ENCODE measurements around the gene KRTAP15-1.
A peak's percentile ranks its signal among the peaks of the same experiment; 100 is the strongest.

KRTAP15-1 gene, protein sequence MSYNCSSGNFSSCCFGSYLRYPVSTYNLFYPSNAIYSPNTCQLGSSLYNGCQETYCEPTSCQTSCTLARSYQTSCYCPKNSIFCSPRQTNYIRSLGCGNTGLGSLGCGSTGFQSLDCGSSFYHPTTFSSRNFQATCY

DNA sequence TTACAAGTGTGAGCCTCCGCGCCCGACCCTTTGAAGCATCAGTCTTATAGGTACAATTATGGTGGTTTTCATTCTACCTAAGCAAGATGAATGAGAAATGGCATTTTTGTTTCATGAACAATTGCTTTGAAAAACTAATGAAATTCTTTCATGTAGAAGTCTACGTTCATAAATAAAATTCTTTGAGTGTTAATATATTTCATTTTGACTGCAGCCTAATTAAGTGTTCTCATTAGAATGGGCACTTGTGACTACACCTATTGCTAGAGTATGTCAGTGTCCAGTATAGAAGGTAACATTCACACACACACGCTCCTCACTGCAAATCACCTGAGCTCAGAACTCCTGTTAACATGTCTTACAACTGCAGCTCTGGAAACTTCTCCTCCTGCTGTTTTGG is at the start of gene KRTAP15-1:
KRTAP15-1 (plus strand) TSS at position 301 of the 400 bp plus-strand sequence; CDS start at position 354, 53 bp downstream.
- no peak for DNase-seq (ENCODE audit: low spot score)

DNA sequence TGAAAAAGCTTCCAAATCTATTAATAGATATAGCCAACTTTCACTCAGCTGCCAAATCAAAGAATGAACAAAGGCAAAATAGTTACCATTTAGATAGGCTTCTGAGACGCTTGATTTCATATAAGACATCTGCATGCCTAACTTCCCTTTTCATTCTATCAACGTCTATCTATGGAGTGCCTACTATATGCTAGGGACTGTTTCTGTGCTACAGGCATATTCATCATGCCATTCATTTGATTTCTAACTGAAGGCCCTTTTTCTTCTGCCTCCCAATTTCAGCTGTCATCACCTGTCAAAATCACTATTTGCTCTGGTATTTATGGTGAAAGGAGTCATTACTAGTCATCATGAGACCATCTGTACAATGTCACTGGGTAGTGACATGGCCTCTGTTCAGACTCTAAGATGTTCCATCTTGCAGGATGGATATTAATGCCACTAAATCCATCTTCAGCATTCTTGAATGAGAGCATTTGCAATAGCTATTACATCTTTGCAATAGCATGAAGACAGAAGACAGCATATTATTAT is 48.5 kb upstream of the KRTAP15-1 start:
- no peak for DNase-seq (ENCODE audit: low spot score)

DNA sequence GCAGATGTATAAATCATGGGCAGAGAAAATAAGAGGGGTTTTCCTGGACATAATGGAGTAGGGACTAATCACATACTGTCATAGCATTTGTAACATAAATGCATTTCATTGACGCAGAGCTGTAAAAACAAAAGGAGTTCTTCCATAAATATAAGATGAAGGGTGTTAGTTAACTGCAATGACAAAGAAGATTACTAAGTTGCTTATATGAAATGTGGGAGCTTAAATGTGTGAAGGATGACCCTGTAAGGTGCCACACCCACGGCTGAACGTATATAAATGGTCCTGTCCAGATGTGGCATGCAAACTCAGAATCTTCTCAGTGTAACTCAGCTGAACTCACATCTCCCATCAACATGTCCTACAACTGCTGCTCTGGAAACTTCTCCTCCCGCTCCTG is 44.3 kb upstream of the KRTAP15-1 start, which contains the start of gene KRTAP13-1:
KRTAP13-1 (plus strand) TSS at position 301 of the 400 bp plus-strand sequence; CDS start at position 357, 56 bp downstream.
- no peak for DNase-seq (ENCODE audit: low spot score)

DNA sequence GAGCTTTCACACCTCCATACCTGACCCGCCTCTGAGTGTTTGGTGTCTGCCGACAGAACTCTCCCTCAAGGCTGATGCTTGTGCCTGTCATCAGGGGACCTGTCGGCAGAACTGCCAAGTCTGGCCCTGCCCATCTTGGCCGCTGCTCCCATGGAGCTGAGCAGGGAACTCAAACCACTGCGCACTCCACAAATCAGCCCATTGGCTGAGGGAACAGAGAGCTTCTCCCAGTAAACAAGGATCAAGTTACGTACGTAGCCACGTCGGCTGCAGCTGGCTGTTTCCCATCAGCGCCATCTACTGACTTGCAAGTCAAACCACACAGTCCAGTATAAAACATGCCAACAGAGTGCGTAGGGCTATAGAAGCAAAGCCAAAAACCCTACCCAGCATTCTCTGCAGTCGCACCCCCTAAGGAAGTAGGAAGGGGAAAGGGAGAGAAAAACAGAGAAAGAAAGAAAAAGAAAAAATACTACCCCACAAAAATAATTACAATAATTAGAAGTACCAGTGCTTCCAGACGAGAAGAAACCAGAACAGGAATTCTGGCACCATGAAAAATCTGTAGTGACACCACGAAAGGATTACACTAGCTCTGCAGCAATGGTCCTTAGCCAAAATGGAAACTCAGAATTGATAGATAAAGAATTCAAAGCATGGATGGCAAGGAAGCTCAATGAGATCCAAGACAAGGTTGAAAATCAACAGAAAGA is 31.1 kb upstream of the KRTAP15-1 start:
- peak; percentile 5 for DNase-seq (ENCODE audit: low spot score)

DNA sequence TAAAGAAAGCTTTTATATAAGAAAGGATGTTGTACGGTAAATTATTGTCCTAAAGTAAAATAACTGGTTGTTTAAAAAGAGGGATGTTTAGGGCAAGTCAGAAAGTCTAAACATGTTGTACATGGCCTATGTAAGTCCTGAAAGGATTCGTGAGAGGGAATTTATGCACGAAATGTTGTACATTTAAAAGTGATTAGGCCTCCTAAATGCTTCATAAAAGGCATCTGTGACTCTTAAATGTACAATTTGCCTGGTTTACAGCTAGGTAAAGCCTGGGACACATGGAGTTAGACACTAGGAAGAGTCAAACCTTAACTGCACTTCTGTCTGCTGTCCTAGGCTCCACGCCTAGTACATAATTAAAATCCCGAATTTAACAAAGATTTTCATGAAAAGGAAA is 24.1 kb upstream of the KRTAP15-1 start:
- DNase-seq (ENCODE audit: low spot score): no peak

DNA sequence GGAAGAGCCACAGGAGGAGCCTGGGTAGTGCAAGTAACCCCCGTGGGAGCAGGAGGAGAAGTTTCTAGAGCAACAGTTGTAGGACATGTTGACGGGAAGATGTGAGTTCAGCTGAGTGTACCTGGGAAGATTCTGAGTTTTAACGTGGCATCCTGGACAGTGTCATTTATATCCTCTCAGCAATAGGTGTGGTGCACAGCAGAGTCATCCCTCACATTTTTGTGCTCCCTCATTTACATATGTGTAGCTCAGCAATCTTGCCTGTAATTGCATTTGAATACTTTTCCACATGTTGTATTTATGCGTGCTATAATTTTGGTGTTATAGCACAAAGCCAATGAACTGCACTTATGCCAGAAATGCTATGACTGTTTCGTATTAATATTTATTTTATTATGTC is 14.2 kb upstream of the KRTAP15-1 start, which contains the start of gene KRTAP13-3:
KRTAP13-3 (minus strand) TSS at position 101 of the 400 bp plus-strand sequence; CDS start at position 87, 14 bp downstream.
- DNase-seq (ENCODE audit: low spot score): no peak

DNA sequence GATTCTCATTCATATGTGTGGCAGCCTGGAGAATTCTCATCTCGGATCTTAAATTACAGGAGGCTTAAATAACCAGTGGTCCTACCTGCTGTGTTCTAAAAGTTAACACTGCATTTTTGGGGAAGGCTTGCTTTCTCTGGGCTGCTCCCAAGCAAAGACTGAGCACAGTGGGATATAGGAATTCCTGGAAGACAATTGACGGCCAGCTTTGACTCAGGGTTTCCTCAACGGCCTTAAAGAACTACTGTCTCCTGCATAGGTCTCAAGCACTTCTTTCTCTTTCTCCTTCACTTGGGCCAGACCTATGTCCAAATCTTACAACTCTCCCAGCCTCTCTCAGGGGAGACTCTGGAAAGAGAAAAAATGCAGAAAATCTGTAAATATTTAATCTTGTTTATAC is 13.3 kb upstream of the KRTAP15-1 start:
- no peak for DNase-seq (ENCODE audit: low spot score)

DNA sequence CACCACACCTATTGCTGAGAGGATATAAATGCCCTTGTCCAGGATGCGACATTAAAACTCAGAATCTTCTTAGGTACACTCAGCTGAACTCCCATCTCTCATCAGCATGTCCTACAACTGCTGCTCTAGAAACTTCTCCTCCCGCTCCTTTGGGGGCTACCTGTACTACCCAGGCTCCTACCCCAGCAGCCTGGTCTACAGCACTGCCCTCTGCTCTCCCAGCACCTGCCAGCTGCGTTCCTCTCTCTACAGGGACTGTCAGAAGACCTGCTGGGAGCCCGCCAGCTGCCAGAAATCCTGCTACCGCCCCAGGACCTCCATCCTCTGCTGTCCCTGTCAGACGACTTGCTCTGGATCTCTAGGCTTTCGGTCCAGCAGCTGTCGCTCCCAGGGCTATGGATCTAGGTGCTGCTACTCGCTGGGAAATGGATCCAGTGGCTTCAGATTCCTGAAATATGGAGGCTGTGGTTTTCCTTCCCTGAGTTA is 9.9 kb upstream of the KRTAP15-1 start, which contains the start of gene KRTAP13-4:
KRTAP13-4 (plus strand) TSS at position 51 of the 486 bp plus-strand sequence; CDS start at position 107, 56 bp downstream.
- DNase-seq (ENCODE audit: low spot score): no peak

DNA sequence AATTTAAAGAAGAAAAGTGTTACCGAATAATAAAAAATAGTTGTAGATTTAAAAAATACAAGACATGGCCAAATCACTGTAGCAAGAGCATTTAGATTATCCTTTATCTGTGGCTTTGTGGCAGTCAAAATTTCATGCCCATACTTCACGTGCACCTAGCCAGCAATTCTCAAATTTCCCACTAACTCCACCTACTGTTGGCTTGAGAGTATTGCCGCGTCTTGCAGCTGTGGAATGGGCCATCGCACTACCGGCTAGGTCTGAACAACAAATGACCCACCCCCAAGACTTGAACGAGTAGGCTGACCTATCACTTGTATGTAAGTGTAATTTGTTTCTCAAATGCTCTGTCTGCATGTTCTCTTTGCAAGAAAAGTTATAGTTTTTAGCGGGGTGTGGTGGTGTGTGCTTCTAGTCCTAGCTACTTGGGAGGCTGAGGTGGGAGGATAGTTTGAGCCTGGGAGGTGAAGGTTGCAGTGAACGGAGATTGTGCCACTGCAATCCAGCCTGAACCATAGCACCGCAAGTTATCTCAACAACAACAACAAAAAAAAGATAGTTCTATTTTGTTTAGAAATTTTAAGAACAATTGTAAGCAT is 5.9 kb upstream of the KRTAP15-1 start:
- peak; percentile 2 for DNase-seq (ENCODE audit: low spot score)

DNA sequence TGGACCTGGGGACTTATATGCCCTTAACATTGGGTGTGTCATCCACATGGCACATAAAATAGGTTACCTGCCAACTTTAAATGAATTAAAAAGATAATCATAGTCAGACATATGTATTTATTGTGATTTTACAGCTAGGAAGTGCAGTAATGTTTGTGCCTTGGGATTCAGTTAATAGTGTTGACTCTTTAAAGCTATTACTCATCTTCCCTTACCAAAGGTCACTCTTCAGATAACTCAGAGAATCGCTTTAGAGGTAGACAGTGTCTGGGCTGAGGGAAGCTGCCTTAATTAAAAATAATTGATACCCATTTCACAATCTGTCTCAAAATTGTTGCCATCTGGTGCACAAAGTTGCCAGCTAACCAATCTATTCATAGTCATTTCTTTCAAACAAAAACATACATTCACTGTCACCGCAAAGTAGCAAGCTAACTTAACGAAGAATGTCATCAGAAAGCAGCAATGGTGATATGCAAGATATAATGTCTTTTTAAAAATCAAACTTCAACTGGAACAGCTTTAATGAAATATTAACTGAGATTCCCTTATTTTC is 3.0 kb upstream of the KRTAP15-1 start:
- no peak for DNase-seq (ENCODE audit: low spot score)

DNA sequence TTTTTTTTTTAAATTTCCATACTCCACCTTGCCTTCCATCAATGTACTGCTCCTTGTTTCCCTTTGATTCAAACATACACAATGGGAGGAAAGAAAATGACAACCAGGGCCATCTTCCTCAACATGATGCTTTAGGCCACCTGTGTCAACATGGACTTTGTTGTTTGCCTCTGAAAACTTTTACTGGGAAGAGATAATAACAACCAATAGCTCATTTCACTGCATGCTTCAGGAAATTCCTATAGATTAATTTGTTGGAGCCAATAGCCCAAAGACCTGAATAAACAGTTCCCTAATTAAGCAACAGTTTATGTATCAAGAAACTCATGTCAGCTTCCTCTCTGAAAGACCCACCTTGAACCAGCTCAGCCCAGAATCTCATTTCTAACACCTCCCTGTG is 3.2 kb downstream of the KRTAP15-1 start:
- no peak for DNase-seq (ENCODE audit: low spot score)

DNA sequence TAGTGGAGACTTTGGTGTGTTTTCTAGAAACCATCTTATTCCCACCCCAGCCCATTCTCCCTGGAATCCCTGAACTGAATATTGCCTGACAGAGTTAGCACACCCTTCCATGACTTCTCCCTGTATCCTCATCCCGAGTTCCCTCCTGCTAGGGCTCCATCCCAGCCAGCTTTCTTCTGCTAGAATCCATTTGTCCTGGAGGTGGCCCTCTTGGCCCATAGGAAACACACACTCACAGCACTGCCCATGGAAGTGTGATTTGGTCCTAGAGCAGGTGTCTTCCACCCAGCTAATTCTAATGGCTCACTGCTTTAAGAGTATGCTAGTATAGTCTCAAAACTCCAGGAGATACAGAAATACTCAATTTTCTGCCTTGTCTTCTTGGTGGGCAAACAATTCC is 4.1 kb downstream of the KRTAP15-1 start:
- no peak for DNase-seq (ENCODE audit: low spot score)

DNA sequence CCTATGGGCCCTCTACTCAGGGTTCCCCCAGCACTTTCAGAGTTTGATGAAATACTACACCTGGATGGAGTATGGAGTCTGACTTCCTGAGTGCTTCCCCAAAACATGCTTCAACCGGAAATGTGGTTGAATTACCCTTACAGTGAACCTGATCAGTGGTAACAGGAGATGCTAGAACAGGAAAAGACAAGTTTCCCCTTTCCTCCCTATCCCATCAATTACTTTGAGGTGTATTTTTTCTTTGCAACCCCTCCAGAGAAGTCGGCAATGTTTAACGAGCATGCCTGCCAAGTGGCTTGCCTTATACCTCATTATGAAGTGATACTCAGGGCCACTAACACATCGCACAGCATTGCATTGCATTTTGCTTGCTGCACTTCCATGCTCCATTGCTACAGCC is 7.0 kb downstream of the KRTAP15-1 start:
- DNase-seq (ENCODE audit: low spot score): no peak

DNA sequence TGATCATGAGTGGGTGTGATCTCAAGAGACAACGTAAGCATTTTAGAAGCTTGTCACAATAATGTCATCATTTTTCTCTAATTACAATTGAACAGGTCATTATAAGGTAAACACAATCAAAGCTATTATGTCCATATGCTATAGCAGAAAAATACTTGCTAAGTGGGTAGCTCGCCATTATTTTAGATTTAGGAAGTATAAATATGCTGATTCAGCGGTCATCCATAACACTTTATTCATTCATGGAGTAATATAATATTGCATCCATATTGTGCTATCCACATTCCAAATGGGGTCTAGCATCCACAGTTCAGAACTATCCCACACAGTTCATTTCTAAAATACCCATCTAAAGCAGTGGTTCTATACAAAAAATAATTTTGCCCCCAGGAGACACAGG is 8.4 kb downstream of the KRTAP15-1 start:
- DNase-seq (ENCODE audit: low spot score): no peak

DNA sequence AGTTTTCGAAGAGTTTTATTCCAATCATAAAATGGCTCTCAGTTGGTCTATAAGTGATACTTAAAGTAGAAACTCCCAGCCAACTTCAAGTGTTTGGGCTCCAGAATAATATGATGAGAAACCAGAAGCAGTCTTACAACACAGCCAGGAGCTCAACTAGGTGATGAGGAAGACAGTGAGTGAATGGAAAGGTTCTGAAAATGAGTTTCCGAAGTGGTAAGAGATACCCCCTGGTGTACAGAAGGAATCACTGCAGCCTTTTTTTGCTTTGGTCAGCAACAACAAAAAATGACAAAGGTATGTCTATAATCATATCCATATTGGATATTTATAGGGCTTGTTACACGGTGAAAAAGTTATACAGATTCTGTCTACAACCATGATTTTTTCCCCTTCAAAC is 23.6 kb downstream of the KRTAP15-1 start:
- DNase-seq (ENCODE audit: low spot score): no peak

DNA sequence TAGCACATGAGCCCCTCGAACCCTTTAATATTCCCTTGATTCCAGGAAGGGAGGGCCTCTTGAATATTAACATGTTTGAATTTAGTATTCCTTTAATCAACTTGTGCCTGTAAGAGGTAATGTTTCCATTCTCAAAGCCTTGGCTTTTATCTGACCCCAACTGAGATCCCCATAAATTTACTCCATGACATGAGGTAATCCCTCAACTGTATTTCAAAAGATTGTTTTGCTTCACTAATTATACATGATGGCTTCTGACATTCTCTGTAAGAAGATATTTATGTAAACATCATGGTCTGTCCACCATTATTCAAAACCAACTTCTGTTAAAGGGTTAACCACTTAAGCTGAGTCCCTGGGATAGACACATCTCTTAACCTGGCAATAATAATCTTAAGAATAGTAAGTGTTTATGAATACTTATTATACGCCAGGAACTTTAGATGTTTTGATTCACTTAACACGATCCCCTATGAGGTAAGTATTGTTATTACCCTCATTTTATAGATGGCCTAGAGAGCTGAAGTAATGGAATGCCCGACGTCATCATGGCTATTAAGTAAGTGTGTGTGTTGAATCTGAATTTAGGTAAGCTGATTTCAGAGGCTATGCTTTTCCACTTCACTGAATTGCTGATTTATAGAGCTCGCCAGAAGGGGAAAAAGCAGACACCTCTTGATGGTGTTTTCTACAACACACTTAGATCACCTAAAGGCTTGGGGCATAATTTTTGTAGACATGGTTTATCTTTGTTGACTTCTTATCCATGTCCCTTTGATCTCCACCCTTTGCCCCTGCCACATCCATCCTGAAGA is 29.0 kb downstream of the KRTAP15-1 start:
- no peak for DNase-seq (ENCODE audit: low spot score)

DNA sequence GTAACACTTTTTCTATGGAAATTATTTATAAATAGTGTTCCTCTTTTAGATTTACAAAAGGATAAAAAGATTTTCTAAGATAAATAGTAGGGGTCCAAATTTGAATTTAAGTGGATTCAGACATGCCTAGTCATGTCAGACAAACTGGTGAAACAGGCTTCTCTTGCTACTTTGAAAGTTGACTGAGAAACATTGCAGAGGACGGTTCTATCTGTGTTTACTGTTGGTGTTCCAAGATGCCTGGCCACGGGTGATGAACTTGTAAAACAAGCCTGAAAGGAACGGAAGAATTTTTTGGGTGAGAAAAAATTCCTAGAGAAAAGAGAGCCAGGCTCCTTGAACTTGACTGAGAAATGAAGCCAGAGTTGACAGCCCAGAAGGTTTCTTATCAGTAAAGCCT is 37.9 kb downstream of the KRTAP15-1 start:
- DNase-seq (ENCODE audit: low spot score): no peak

DNA sequence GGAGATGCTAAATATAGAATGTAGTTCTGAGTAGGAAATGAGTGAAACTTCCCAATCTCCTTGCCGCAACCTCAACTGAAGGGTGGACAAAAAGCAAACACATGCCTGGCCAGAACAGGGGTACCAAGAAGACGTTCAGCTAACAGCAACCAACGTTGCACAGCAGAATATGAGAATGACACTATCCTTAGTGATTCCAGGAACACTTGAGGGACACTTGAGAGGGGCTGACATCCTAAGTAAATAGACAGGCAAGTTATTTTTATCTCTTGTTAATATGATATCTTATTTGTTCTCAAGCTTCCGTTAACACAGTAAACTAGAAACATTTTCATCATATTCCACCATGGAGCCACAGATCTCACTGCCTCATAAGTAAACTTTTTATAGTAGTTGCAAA is 39.2 kb downstream of the KRTAP15-1 start:
- no peak for DNase-seq (ENCODE audit: low spot score)

DNA sequence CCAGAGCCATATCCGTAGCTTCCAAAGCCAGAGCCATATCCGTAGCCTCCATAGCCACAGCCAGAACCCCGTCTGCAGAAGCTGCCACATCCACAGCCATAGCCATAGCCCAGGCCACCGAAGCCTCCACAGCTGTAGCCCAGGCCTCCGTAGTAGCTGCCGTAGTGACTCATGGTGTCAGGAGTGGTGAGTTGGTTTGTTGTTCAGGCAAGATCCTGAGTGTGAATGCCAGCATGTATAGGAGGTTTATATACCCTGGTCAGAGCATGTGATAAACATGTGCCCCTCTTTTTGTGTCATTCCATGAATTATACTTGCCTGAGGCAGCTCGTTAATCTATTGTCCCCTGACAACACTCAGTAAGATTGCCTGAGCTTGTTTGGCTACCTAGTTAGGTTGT is 40.1 kb downstream of the KRTAP15-1 start, which contains the start of gene KRTAP19-1:
KRTAP19-1 (minus strand) TSS at position 223 of the 400 bp plus-strand sequence; CDS start at position 173, 50 bp downstream.
- no peak for DNase-seq (ENCODE audit: low spot score)

DNA sequence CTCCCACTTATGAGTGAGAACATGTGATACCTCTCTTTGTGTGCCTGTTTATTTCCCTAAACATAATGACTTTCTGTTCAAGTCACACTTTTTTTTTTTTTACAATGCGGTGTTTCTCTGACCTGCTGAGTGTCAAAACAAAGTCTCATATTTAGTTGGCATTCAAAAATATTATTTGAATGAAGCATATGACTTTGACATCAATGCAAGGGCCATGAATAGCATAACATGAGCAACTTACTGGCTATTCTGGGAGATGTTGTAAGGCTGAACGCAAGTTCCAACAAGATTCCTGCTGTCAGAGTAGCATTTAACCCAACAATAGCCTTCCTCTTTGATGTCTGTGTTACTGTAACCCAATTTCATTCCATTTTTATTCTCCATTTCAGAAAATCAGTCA is 42.1 kb downstream of the KRTAP15-1 start:
- DNase-seq (ENCODE audit: low spot score): no peak

DNA sequence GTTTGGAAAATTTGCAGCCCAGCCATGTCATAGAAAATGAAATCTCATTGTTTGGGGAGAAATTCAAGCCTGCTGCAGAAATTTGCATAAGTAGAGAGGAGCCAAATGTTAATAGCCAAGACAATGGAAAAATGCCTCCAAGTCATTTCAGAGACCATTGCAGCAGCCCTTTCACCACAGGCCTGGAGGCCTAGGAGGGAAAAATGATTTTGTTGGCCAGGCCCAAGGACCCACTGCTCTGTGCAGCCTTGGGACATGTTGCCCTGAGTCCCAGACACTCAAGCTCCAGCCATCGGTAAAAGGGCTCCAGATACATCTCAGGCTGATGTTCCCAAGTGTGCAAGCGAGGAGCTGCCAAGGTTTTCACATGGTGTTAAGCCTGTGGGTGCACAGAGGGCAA is 46.1 kb downstream of the KRTAP15-1 start:
- no peak for DNase-seq (ENCODE audit: low spot score)
